H9 (cell line): ENCODE results near the gene LAMC3. TPM values are rescaled to one million over a fixed set of nuclear protein-coding genes. Genes with fewer than 3 reads are reported as not detected.

ENCODE experiments used
- DNase-seq: peaks from one replicate; pipeline ENCODE4 v3.0.0-alpha.2; 2017
- H2AFZ ChIP-seq: one replicate; pipeline ENCODE4 v1.6.1; 2013; ENCODE audit warnings: mild to moderate bottlenecking, low read length, control low read depth, moderate library complexity
- H2AK5ac ChIP-seq: 2 replicates; pipeline ENCODE4 v1.6.1; 2013; ENCODE audit warnings: low read length, control low read depth, mixed read lengths; ENCODE audit not compliant: insufficient read length
- H2BK120ac ChIP-seq: one replicate; pipeline ENCODE4 v1.6.1; 2013; ENCODE audit warnings: low read depth, mild to moderate bottlenecking, low read length, control low read depth, inconsistent platforms; ENCODE audit not compliant: poor library complexity, severe bottlenecking
- H2BK12ac ChIP-seq: 2 replicates; pipeline ENCODE4 v1.6.1; 2013; ENCODE audit warnings: low read length, control low read depth, mixed read lengths, low read depth; ENCODE audit not compliant: insufficient read length
- H2BK15ac ChIP-seq: 2 replicates; pipeline ENCODE4 v1.6.1; 2013; ENCODE audit warnings: low read depth, low read length, control low read depth
- H2BK20ac ChIP-seq: one replicate; pipeline ENCODE4 v1.6.1; 2013; ENCODE audit warnings: low read depth, mild to moderate bottlenecking, low read length, control low read depth, inconsistent platforms; ENCODE audit not compliant: poor library complexity, severe bottlenecking
- H2BK5ac ChIP-seq: 2 replicates; pipeline ENCODE4 v1.6.1; 2013; ENCODE audit warnings: low read length, control low read depth, mixed read lengths; ENCODE audit not compliant: insufficient read length
- H3K14ac ChIP-seq: 2 replicates; pipeline ENCODE4 v1.6.1; 2013; ENCODE audit warnings: low read length, control low read depth; ENCODE audit not compliant: insufficient read depth
- H3K18ac ChIP-seq: 2 replicates; pipeline ENCODE4 v1.6.1; 2013; ENCODE audit warnings: low read depth, mild to moderate bottlenecking, mixed read lengths, low read length, control low read depth; ENCODE audit not compliant: insufficient read length
- H3K23ac ChIP-seq: 2 replicates; pipeline ENCODE4 v1.6.1; 2013; ENCODE audit warnings: low read length, control low read depth, mixed read lengths, low read depth; ENCODE audit not compliant: insufficient read length
- H3K23me2 ChIP-seq: 2 replicates; pipeline ENCODE4 v1.6.1; 2013; ENCODE audit warnings: low read depth, mild to moderate bottlenecking, mixed read lengths, low read length, control low read depth; ENCODE audit not compliant: insufficient read length, poor library complexity, severe bottlenecking
- H3K27ac ChIP-seq: 2 replicates; pipeline ENCODE4 v1.5.1; 2013; ENCODE audit warnings: low read length, control low read depth, mixed read lengths, low read depth; ENCODE audit not compliant: insufficient read length
- H3K27me3 ChIP-seq: 2 replicates; pipeline ENCODE4 v1.6.1; 2013; ENCODE audit warnings: low read length, control low read depth, inconsistent platforms; ENCODE audit not compliant: insufficient read depth
- H3K4ac ChIP-seq: 2 replicates; pipeline ENCODE4 v1.6.1; 2013; ENCODE audit warnings: low read depth, mild to moderate bottlenecking, control low read depth, inconsistent platforms, low read length, moderate library complexity
- H3K4me1 ChIP-seq: 2 replicates; pipeline ENCODE4 v1.6.1; 2013; ENCODE audit warnings: low read length, control low read depth, inconsistent platforms; ENCODE audit not compliant: insufficient read depth
- H3K4me2 ChIP-seq: 2 replicates; pipeline ENCODE4 v1.6.1; 2013; ENCODE audit warnings: low read length, control low read depth, mixed read lengths; ENCODE audit not compliant: insufficient read length, insufficient read depth
- H3K56ac ChIP-seq: 2 replicates; pipeline ENCODE4 v1.6.1; 2013; ENCODE audit warnings: low read depth, mild to moderate bottlenecking, mixed read lengths, low read length, control low read depth; ENCODE audit not compliant: insufficient read length
- H3K79me1 ChIP-seq: 2 replicates; pipeline ENCODE4 v1.6.1; 2013; ENCODE audit warnings: low read depth, mild to moderate bottlenecking, moderate library complexity, low read length, control low read depth, inconsistent platforms; ENCODE audit not compliant: insufficient read depth, poor library complexity, severe bottlenecking
- H3K79me2 ChIP-seq: 2 replicates; pipeline ENCODE4 v1.6.1; 2013; ENCODE audit warnings: low read length, control low read depth, inconsistent platforms; ENCODE audit not compliant: insufficient read depth
- H3K9ac ChIP-seq: 2 replicates; pipeline ENCODE4 v1.6.1; 2013; ENCODE audit warnings: low read length, control low read depth, mixed read lengths; ENCODE audit not compliant: insufficient read length; ENCODE audit errors: extremely low read depth
- H3K9me3 ChIP-seq: one replicate; pipeline ENCODE4 v1.6.1; 2013; ENCODE audit warnings: low read depth, low read length, inconsistent platforms; ENCODE audit not compliant: control insufficient read depth
- H3T11ph ChIP-seq: one replicate; pipeline ENCODE4 v1.6.1; 2013; ENCODE audit warnings: mild to moderate bottlenecking, low read length, control low read depth, inconsistent platforms
- H4K20me1 ChIP-seq: one replicate; pipeline ENCODE4 v1.6.1; 2013; ENCODE audit not compliant: control insufficient read depth, insufficient read length, insufficient read depth
- H4K5ac ChIP-seq: 2 replicates; pipeline ENCODE4 v1.6.1; 2013; ENCODE audit warnings: low read depth, mild to moderate bottlenecking, mixed read lengths, low read length, control low read depth; ENCODE audit not compliant: insufficient read length
- H4K8ac ChIP-seq: replicated peaks from 2 replicates; pipeline ENCODE4 v1.6.1; 2013; ENCODE audit warnings: low read length, control low read depth, mixed read lengths, low read depth; ENCODE audit not compliant: insufficient read length
- H4K91ac ChIP-seq: 2 replicates; pipeline ENCODE4 v1.6.1; 2013; ENCODE audit warnings: low read depth, mild to moderate bottlenecking, moderate library complexity, mixed read lengths, low read length, control low read depth; ENCODE audit not compliant: insufficient read length
- H3K27ac Mint-ChIP-seq, 3 experiments: 2 replicates in 2 of 3; 3 replicates in 1 of 3; pipeline ENCODE4 v1.8.0; 2020 to 2021; ENCODE audit warnings: mixed read lengths in 3 of 3, mild to moderate bottlenecking in 1 of 3, moderate library complexity in 1 of 3
- H3K27me3 Mint-ChIP-seq: 2 replicates; pipeline ENCODE4 v1.8.0; 2021; ENCODE audit warnings: low read depth, mild to moderate bottlenecking, moderate library complexity, mixed read lengths
- H3K36me3 Mint-ChIP-seq, 3 experiments: 2 replicates in 2 of 3; 3 replicates in 1 of 3; pipeline ENCODE4 v1.8.0; 2020 to 2021; ENCODE audit warnings: low read depth in 3 of 3, mixed read lengths in 3 of 3; ENCODE audit not compliant: insufficient read depth in 1 of 3
- H3K4me1 Mint-ChIP-seq, 2 experiments: 2 replicates each; pipeline ENCODE4 v1.8.0; 2020; ENCODE audit warnings: mixed read lengths in 2 of 2
- H3K4me3 Mint-ChIP-seq, 2 experiments: 2 replicates in 1 of 2; 3 replicates in 1 of 2; pipeline ENCODE4 v1.8.0; 2020 to 2021; ENCODE audit warnings: mild to moderate bottlenecking in 2 of 2, mixed read lengths in 2 of 2, moderate library complexity in 1 of 2
- H3K9me3 Mint-ChIP-seq, 2 experiments: 2 replicates in 1 of 2; 3 replicates in 1 of 2; pipeline ENCODE4 v1.8.0; 2020; ENCODE audit warnings: mild to moderate bottlenecking in 2 of 2, mixed read lengths in 2 of 2, moderate library complexity in 1 of 2
- CTCF ChIP-seq: fragments of 200-600 bp; sonication (generic); conservative IDR thresholded peaks from 3 replicates; pipeline ENCODE4 v1.8.0; 2021; ENCODE audit warnings: antibody characterized with exemption, mild to moderate bottlenecking
- WGBS: extraction: QIAGEN DNeasy Blood & Tissue Kit; methylation state at CpG from one replicate; pipeline ENCODE4 v1.1.7; 2013; ENCODE audit warnings: missing lambda C conversion rate, low lambda C conversion rate, mixed read lengths; ENCODE audit not compliant: insufficient read length; ENCODE audit errors: extremely low coverage; 5-methylcytosine and 5-hydroxymethylcytosine counted together
- total RNA-seq: library from RNA; stranded (reverse); gene quantifications from 2 replicates; pipeline ENCODE4 v1.2.1, GENCODE V29; 2021

The LAMC3 gene
- total RNA-seq, 1 experiment from 2014 or later, result 21.7 TPM

DNA sequence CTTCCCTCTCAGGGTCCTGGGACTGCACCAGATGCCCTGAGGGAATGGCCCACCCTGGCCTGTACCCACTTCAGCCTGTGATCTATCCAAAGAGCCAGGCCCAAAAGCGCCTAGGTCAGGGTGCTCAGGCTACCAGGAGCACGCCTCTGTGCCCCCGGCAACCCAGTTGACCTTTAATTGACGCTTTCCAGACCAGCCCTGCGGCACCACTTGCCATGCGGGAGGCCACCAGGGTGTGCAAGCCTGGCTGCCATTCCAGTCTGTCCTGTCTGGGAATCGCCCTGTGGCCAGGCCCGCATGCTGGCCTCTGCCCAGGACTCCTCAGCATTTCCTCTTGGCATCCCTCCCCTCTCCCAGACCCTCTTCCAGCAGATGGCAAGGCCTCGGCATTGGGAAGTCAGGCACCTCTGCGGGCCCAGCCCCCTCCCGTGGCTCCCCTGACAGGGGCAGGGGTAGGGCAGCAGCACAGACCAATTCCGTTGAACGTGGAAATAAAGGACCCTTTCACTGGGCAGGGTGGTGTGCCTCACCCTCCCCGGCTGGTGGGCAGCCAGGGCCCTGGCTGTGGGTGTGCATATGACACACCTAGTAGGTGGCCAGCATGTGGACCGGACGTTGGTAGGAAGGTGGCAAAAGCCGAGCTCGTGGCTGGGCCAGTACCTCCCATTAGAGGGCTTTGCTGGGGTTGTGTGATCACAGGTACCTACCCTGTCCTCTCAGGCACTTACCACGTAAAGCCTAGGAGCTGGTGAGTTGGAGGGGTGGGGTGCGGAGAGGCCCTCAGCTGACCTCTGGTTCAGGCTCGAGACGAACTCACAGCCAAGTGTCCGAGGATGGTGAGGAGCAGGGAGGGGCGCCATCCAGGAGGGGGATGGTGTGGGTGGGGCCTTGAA is 83.8 kb downstream of the LAMC3 start:
- Histone ChIP-seq H2BK20ac (no peak overlapping the region), H2BK15ac (no peak overlapping the region), H3K4me2 (no peak overlapping the region), H4K91ac (no peak overlapping the region), H4K5ac (no peak overlapping the region), H3K23me2 (peaks cover 3% of the 10 kb centered on the region), H3K9me3 (no peaks in the 10 kb centered on the region), H2BK5ac (no peak overlapping the region), H2AK5ac (no peak overlapping the region), H3K18ac (no peak overlapping the region), H2AFZ (no peak overlapping the region), H3K4me1 (peaks cover 6% of the 10 kb centered on the region; the same call in 1 of the 2 replicates), H3K9ac (no peak overlapping the region), H3K56ac (no peak overlapping the region), H4K20me1 (no peaks in the 10 kb centered on the region), H3T11ph (no peak overlapping the region), H3K27ac (no peak overlapping the region), H3K14ac (no peak overlapping the region), H2BK12ac (no peak overlapping the region), H3K4ac (no peak overlapping the region), H3K79me1 (no peaks in the 10 kb centered on the region), H4K8ac (no peak overlapping the region), H3K27me3 (no peaks in the 10 kb centered on the region), H3K79me2 (no peaks in the 10 kb centered on the region; the same call in 1 of the 2 replicates), H3K23ac (no peak overlapping the region), H2BK120ac (no peak overlapping the region)
- Mint-ChIP-seq H3K36me3 (peaks cover 0 to 8% (median 5%) of the 10 kb centered on the region in 3 experiments; a peak in 3 of 7 replicates), H3K9me3 (no peaks in the 10 kb centered on the region; a peak in 1 of 5 replicates), H3K27ac (no peak overlapping the region), H3K4me1 (peaks cover 20 to 22% of the 10 kb centered on the region in 2 experiments), H3K4me3 (no peak overlapping the region), H3K27me3 (peaks cover 23% of the 10 kb centered on the region)
- WGBS, result no CpG with 5 or more reads among the region's 24 CpGs
- no peak for TF ChIP-seq CTCF
- DNase-seq, result no peak
